Breast epithelium (tissue), 3 donors: Measurements from ENCODE around the gene CDK5R1.

Source experiments
- POLR2A ChIP-seq: fragments of 450-650 bp; IDR thresholded peaks from one replicate; pipeline ENCODE4 v1.6.1; 2016; ENCODE audit warnings: antibody characterized with exemption, mild to moderate bottlenecking, moderate library complexity
- POLR2AphosphoS5 ChIP-seq, 3 donors: sonication (generic); formaldehyde crosslinking; IDR thresholded peaks; one replicate each; pipeline ENCODE4 v1.6.1; 2017; ENCODE audit warnings: antibody characterized with exemption in 3 of 3
- TF ChIP-seq, protein P1 (sequence below), 3 donors: fragments of 450-650 bp; IDR thresholded peaks; one replicate each; pipeline ENCODE4 v1.5.1; 2016 to 2017; ENCODE audit warnings: antibody characterized with exemption in 3 of 3, mild to moderate bottlenecking in 3 of 3, moderate library complexity in 3 of 3

DNA sequence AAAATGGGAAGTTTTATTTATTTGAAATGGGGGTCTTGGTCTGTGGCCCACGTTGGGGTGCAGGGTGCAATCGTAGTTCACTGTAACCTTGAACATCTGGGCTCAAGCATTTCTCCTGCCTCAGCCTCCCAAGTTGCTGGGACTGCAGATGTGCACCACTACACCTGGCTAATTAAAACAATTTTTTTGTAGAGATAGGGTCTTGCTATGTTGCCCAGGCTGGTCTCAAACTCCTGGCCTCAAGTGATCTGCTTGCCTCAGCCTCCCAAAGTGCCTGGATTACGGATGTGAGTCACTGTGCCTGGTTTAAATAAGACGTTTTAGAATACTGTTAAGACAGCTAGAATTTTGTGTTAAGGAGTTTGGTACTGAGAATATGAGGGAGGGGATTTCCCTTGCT, 26.7 kb upstream of the CDK5R1 start:
- TF ChIP-seq, protein P1, sequence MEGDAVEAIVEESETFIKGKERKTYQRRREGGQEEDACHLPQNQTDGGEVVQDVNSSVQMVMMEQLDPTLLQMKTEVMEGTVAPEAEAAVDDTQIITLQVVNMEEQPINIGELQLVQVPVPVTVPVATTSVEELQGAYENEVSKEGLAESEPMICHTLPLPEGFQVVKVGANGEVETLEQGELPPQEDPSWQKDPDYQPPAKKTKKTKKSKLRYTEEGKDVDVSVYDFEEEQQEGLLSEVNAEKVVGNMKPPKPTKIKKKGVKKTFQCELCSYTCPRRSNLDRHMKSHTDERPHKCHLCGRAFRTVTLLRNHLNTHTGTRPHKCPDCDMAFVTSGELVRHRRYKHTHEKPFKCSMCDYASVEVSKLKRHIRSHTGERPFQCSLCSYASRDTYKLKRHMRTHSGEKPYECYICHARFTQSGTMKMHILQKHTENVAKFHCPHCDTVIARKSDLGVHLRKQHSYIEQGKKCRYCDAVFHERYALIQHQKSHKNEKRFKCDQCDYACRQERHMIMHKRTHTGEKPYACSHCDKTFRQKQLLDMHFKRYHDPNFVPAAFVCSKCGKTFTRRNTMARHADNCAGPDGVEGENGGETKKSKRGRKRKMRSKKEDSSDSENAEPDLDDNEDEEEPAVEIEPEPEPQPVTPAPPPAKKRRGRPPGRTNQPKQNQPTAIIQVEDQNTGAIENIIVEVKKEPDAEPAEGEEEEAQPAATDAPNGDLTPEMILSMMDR (IDR thresholded peaks at IDR 0.05), result no peak
- TF ChIP-seq POLR2A (no peak), POLR2AphosphoS5 (IDR thresholded peaks at IDR 0.05) (no peak)
